NCI-H2227 (cell line): ENCODE measurements around the gene CSMD2.

Source experiments
- DNase-seq: peaks from one replicate; lab custom pipeline; 2025; ENCODE audit not compliant: unreplicated experiment; lab: John Stamatoyannopoulos, UW

The CSMD2 gene

GRCh38 chr1:33577663-33578062 is 587.4 kb downstream of the CSMD2 start:
- DNase-seq, result no peak

GRCh38 chr1:33576821-33577599 is 588.0 kb downstream of the CSMD2 start:
- no peak for DNase-seq

DNA sequence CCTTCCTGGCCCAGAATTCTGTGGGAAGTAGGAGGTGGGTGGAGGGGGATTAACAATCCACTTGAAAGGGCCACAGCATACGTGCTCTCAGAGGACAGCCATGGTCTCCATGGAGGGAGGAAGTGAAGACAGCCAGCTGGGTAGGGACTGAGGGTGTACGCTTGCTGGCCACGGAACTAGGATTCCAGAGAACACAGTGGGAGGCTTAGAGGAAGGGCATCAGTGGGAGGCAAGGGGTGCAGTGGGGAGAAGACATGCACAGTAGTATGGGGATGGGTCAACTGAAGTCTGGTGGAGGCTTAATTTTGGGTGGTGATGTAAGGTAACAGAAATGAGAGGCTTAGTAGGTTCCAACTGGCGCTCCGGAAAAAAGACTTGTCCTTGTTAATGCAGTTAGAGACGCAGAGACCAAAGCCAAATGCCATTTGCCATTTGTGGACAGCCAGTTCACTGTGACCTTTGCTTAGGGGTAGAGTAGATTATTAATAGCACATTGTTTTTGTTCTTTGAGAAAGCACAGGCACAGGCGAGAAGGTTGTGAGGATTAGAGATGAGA is 589.6 kb downstream of the CSMD2 start:
- DNase-seq, result no peak

DNA sequence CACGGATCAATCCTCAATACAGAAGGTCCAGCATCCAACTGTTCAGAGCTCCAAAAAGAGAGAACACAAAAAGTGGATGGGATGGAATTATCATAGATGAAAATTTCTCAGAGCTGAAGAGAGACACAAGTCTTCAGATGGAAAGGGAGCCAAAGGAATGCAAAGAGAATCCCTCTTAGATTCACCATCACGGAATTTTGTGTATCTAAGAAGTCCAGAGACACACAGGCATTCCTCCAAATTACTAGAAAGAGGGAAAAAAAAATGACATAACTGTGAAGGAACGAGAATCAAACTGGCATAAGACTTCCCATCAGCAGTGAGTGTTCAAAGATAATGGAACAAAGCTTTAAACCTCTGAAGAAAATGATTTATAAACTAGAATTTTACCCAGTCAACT is 591.4 kb downstream of the CSMD2 start:
- DNase-seq, result no peak

GRCh38 chr1:33572387-33572786 is 592.6 kb downstream of the CSMD2 start:
- no peak for DNase-seq

GRCh38 chr1:33569331-33569730 is 595.7 kb downstream of the CSMD2 start:
- DNase-seq, result no peak

- no peak for DNase-seq
Observed at GRCh38 chr1:33563699-33564098, 601.3 kb downstream of the CSMD2 start.

DNA sequence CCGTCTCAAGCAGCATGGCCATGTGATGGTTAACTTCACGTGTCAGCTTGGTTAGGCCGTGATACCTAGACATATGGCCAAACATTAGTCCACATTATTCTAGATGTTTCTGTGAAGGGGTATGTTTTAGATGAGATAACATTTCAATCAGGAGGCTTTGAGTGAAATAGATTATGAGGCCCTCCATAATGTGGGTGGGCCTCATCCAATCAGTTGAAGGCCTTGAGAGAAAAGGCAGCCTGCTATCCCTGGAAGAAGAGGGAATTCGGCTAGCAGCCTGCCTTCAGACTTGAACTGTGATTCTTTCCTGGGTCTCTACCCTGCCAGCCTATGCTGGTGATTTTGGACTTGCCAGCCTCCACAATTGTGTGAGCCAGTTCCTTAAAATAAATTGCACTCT is 602.5 kb downstream of the CSMD2 start:
- DNase-seq, result no peak

GRCh38 chr1:33561576-33561975 is 603.5 kb downstream of the CSMD2 start:
- no peak for DNase-seq

DNA sequence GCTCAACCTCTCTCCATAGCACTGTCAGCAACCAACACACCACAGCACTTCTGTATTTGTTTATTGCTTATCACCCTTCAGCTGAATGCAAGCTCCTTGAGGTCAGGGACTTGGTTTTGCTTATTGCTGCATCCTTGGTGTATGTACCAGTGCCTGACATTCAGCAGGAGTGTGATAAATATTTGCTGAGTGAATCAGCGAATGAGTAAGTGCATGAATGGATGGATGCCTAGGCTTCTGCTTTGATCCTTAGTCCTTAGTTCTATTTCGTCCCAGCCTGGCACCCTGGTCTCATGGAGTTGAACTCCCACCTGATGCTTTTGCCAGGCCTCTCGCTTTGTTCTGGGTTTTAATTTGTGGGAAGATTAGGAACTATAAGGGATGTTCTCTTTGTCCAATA is 604.4 kb downstream of the CSMD2 start:
- no peak for DNase-seq

DNA sequence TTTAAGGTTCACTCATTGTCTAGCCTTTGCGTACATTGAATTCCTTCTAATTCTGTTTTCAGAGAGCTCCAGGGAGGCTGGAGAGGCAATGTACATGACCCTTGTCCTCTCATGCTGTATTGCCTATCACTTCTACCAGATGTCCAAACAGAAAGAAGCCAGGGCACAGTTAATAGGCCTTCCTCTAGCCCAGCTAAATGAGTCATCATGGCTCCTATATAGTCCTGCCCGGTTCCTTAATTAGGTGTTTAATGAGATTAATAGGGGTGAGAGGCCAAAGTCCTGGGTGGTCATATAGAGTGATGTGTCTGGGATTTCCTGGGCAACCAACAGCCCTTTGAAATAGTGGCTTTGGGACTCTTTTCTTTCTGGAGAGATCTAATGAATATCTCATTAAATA is 616.3 kb downstream of the CSMD2 start:
- DNase-seq, result no peak

- DNase-seq, result no peak
Observed at GRCh38 chr1:33548319-33548718, 616.7 kb downstream of the CSMD2 start.

GRCh38 chr1:33547576-33547975 is 617.5 kb downstream of the CSMD2 start:
- no peak for DNase-seq

- DNase-seq, result no peak
Observed at GRCh38 chr1:33541966-33542365, 623.1 kb downstream of the CSMD2 start.

DNA sequence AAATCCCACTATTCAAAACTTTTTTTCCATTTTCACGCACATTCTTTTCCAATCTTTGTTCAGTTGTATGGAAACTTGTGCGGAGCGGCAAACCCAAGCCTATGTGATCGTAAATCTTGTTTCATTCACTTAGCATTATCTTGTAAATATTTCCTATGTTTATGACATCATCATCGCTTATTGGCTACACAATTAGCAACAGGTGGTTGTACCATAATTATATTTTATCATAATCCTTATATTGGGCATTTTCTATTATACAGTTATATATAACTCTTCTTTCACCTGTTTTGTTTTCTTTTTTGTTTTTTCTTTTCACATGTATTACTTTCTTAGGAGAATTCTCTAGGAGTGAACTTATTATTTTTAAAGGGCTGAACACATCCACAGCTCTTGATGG is 627.1 kb downstream of the CSMD2 start:
- no peak for DNase-seq

- DNase-seq, result no peak
Observed at GRCh38 chr1:33535334-33535733, 629.7 kb downstream of the CSMD2 start.

DNA sequence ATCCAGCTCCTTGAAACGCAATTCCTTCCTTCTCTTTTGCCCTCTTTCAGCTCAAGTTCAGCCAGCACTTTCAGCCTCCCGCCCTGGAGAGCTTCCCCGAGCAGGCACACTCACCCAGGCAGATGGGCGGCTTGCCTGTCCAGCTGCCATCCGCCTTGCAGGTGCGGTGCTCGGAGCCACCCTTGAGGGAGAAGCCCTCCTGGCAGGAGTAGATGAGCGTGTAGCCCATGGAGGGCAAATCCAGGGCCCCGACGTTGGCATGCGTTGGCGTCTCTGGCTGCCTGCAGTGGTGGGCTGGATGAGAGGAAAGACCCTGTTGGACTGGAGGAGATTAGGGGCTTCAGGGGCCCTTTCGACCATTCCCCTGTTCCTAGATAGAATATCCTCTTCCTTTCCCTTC is 632.1 kb downstream of the CSMD2 start:
- no peak for DNase-seq

GRCh38 chr1:33532250-33532649 is 632.8 kb downstream of the CSMD2 start:
- DNase-seq, result no peak

DNA sequence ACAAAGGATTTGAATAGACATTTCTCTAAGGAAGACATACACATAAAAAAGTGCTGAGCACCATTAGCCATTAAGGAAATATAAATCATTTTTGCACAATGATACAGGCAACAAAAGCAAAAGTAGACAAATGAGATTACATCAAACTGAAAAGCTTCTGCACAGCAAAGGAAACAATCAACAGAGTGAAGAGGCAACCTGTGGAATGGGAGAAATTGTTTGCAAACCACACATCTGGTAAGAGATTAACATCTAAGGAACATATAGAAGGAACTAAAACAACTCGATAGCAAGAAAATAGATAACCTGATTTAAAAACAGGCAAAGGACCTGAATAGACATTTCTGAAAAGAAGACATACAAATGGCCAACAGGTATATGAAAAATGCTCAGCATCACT is 635.1 kb downstream of the CSMD2 start:
- DNase-seq, result no peak

- DNase-seq, result no peak
Observed at GRCh38 chr1:33527934-33528333, 637.1 kb downstream of the CSMD2 start.

GRCh38 chr1:33524586-33524985 is 640.4 kb downstream of the CSMD2 start:
- no peak for DNase-seq

- no peak for DNase-seq
Observed at GRCh38 chr1:33519240-33519884, 645.7 kb downstream of the CSMD2 start.
